A549 (cell line): ENCODE results near the gene PCGF3.
"Not testable (repeated sequence)": the region's sequence is repeated elsewhere in the genome, so short reads cannot be mapped to it uniquely, and the experiment has no call there.

Experiments used
- CEBPB ChIP-seq, 2 experiments: fragments of >200 bp in 1 of 2; sonication (Bioruptor Twin) in 1 of 2; formaldehyde crosslinking in 1 of 2; IDR thresholded peaks; 2 replicates each; pipeline ENCODE4 v1.6.1; 2012 to 2016
- CTCF ChIP-seq: fragments of >200 bp; sonication (Bioruptor Twin); formaldehyde crosslinking; IDR thresholded peaks from 3 replicates; pipeline ENCODE4 v1.5.1; 2016
- HOXA7 ChIP-seq: fragments of 250-450 bp; sonication (Bioruptor Pico); IDR thresholded peaks from 2 replicates; pipeline ENCODE4 v1.5.0; 2020; ENCODE audit warnings: mild to moderate bottlenecking, moderate library complexity
- PBX3 ChIP-seq: IDR thresholded peaks from 2 replicates; pipeline ENCODE4 v1.6.1; 2012
- RFX5 ChIP-seq: fragments of 450-650 bp; IDR thresholded peaks from 2 replicates; pipeline ENCODE4 v1.7.1; 2014; ENCODE audit warnings: antibody characterized with exemption, mild to moderate bottlenecking, moderate library complexity
- TP53 ChIP-seq: fragments of 250-450 bp; sonication (Bioruptor Pico); IDR thresholded peaks from 2 replicates; pipeline ENCODE4 v1.5.0; 2021; ENCODE audit warnings: mild to moderate bottlenecking, moderate library complexity

GRCh38 chr4:775485-775884 lies 69.9 kb downstream of the PCGF3 start:
- not testable (repeated sequence) for TF ChIP-seq TP53 (CRISPR knock-in tag); RFX5; CTCF; HOXA7; CEBPB (IDR thresholded peaks at IDR 0.05); PBX3
